ENCODE results near the gene ALDOA. TPM values are rescaled to one million over a fixed set of nuclear protein-coding genes. Genes with fewer than 3 reads are reported as not detected.
A peak's percentile ranks its signal among the peaks of the same experiment; 100 is the strongest.

ALDOA gene
- total RNA-seq, 1 donor from 2014 or later, result 3,068 TPM

- intact Hi-C loops (cut with DNase I), result no loop called here
- no peak for DNase-seq (ENCODE audit: low spot score)
These were observed 21.0 kb downstream of the ALDOA start for GRCh38 chr16:30086291-30087140.

- DNase-seq (ENCODE audit: low spot score), result no peak
- intact Hi-C loops (cut with DNase I), result no loop called here
These were observed 21.8 kb downstream of the ALDOA start for GRCh38 chr16:30087181-30087898.

GRCh38 chr16:30088237-30088831 is 22.8 kb downstream of the ALDOA start:
- intact Hi-C loops (cut with DNase I), result no loop called here
- DNase-seq (ENCODE audit: low spot score), result no peak

GRCh38 chr16:30088832-30089624 is 23.5 kb downstream of the ALDOA start:
- DNase-seq (ENCODE audit: low spot score), result no peak
- intact Hi-C loops (cut with DNase I), result no loop called here

- intact Hi-C loops (cut with DNase I), result loop anchor here (10.0 kb wide), 1 partner anchor 324 kb away; no protein-coding TSS in a partner anchor
- DNase-seq (ENCODE audit: low spot score), result no peak
These were observed 25.2 kb downstream of the ALDOA start for GRCh38 chr16:30090610-30091331.

- intact Hi-C loops (cut with DNase I), result loop anchor here (10.0 kb wide), 1 partner anchor 323 kb away; no protein-coding TSS in a partner anchor
- peak; percentile 97 for DNase-seq (ENCODE audit: low spot score)
These were observed 26.2 kb downstream of the ALDOA start, which contains the start of gene TBX6 for GRCh38 chr16:30091474-30092372. TBX6 (minus strand) TSS chr16:30091924; CDS start chr16:30091193, 731 bp downstream.

GRCh38 chr16:30092373-30093010 is 26.9 kb downstream of the ALDOA start:
- DNase-seq (ENCODE audit: low spot score), result peak; percentile 91
- intact Hi-C loops (cut with DNase I), result loop anchor here (10.0 kb wide), 1 partner anchor 322 kb away; no protein-coding TSS in a partner anchor

- DNase-seq (ENCODE audit: low spot score), result no peak
- intact Hi-C loops (cut with DNase I), result loop anchor here (10.0 kb wide), 1 partner anchor 320 kb away; no protein-coding TSS in a partner anchor
These were observed 29.1 kb downstream of the ALDOA start for GRCh38 chr16:30094541-30095165.

GRCh38 chr16:30095166-30096078 is 29.9 kb downstream of the ALDOA start:
- intact Hi-C loops (cut with DNase I), result loop anchor here (2.0 to 10.0 kb wide), 2 partner anchors 27 to 319 kb away; partner anchors contain the start of gene MAPK3
- no peak for DNase-seq (ENCODE audit: low spot score)

- intact Hi-C loops (cut with DNase I), result loop anchor here (2.0 to 10.0 kb wide), 2 partner anchors 27 to 319 kb away; partner anchors contain the start of gene MAPK3
- peak; percentile 97 for DNase-seq (ENCODE audit: low spot score)
These were observed 30.7 kb downstream of the ALDOA start, which contains the start of gene YPEL3 for GRCh38 chr16:30096105-30096861. YPEL3 (minus strand) TSS chr16:30096213; CDS start chr16:30095482, 731 bp downstream.

- DNase-seq (ENCODE audit: low spot score), result no peak
- intact Hi-C loops (cut with DNase I), result loop anchor here (2.0 to 10.0 kb wide), 2 partner anchors 26 to 318 kb away; partner anchors contain the start of gene MAPK3
These were observed 31.5 kb downstream of the ALDOA start for GRCh38 chr16:30096862-30097563.

- no peak for DNase-seq (ENCODE audit: low spot score)
- intact Hi-C loops (cut with DNase I), result no loop called here
These were observed 38.5 kb downstream of the ALDOA start for GRCh38 chr16:30104090-30104489.

GRCh38 chr16:30104492-30104891 is 38.9 kb downstream of the ALDOA start:
- no peak for DNase-seq (ENCODE audit: low spot score)
- intact Hi-C loops (cut with DNase I), result no loop called here
